ENCODE results near the gene LOXL1. TPM values are rescaled to one million over a fixed set of nuclear protein-coding genes. Genes with fewer than 3 reads are reported as not detected.

LOXL1 gene
- total RNA-seq, 1 donor from 2014 or later = 31.9 TPM

GRCh38 chr15:73930371-73930770, 4.1 kb downstream of the LOXL1 start:
- H3K9me3 ChIP-seq (replicated peaks) = no peaks in the 10 kb centered on the region
- H3K27me3 ChIP-seq (ENCODE audit: low read depth) = peaks cover 36% of the 10 kb centered on the region
- no peaks in the 10 kb centered on the region for H3K36me3 ChIP-seq
- intact Hi-C loops (cut with micrococcal nuclease) = no loop called here
- peak; percentile 78 for DNase-seq
- TF ChIP-seq CTCF (IDR thresholded peaks at IDR 0.05; ENCODE audit: borderline replicate concordance) = no peak
- no peak overlapping the region for H3K4me3 ChIP-seq
- H3K27ac ChIP-seq (replicated peaks) = peak overlapping the region; percentile 72
- H3K4me1 ChIP-seq = peaks cover 76% of the 10 kb centered on the region

GRCh38 chr15:73930790-73931281, 4.6 kb downstream of the LOXL1 start:
- Histone ChIP-seq H3K27me3 (ENCODE audit: low read depth) (peaks cover 36% of the 10 kb centered on the region), H3K27ac (replicated peaks) (peak overlapping the region; percentile 72), H3K9me3 (replicated peaks) (no peaks in the 10 kb centered on the region), H3K4me1 (peaks cover 74% of the 10 kb centered on the region), H3K4me3 (no peak overlapping the region), H3K36me3 (no peaks in the 10 kb centered on the region)
- intact Hi-C loops (cut with micrococcal nuclease) = no loop called here
- no peak for DNase-seq
- TF ChIP-seq CTCF (IDR thresholded peaks at IDR 0.05; ENCODE audit: borderline replicate concordance) = no peak

- peak overlapping the region; percentile 72 for H3K27ac ChIP-seq (replicated peaks)
- no peak overlapping the region for H3K4me3 ChIP-seq
- H3K27me3 ChIP-seq (ENCODE audit: low read depth) = peaks cover 36% of the 10 kb centered on the region
- intact Hi-C loops (cut with micrococcal nuclease) = no loop called here
- H3K4me1 ChIP-seq = peaks cover 73% of the 10 kb centered on the region
- peak; percentile 11 for DNase-seq
- H3K36me3 ChIP-seq = no peaks in the 10 kb centered on the region
- TF ChIP-seq CTCF (IDR thresholded peaks at IDR 0.05; ENCODE audit: borderline replicate concordance) = no peak
- no peaks in the 10 kb centered on the region for H3K9me3 ChIP-seq (replicated peaks)
Observed at GRCh38 chr15:73931441-73931840, 5.2 kb downstream of the LOXL1 start.

GRCh38 chr15:73932381-73933191, 6.3 kb downstream of the LOXL1 start:
- TF ChIP-seq CTCF (IDR thresholded peaks at IDR 0.05; ENCODE audit: borderline replicate concordance) = no peak
- peaks cover 26% of the 10 kb centered on the region for H3K27me3 ChIP-seq (ENCODE audit: low read depth)
- H3K4me3 ChIP-seq = no peak overlapping the region
- H3K9me3 ChIP-seq (replicated peaks) = no peaks in the 10 kb centered on the region
- intact Hi-C loops (cut with micrococcal nuclease) = no loop called here
- peak overlapping the region; percentile 72 for H3K27ac ChIP-seq (replicated peaks)
- peaks cover 66% of the 10 kb centered on the region for H3K4me1 ChIP-seq
- no peaks in the 10 kb centered on the region for H3K36me3 ChIP-seq
- DNase-seq = no peak

- no peak for TF ChIP-seq CTCF (IDR thresholded peaks at IDR 0.05; ENCODE audit: borderline replicate concordance)
- no peak overlapping the region for H3K27ac ChIP-seq (replicated peaks)
- intact Hi-C loops (cut with micrococcal nuclease) = no loop called here
- no peaks in the 10 kb centered on the region for H3K36me3 ChIP-seq
- H3K27me3 ChIP-seq (ENCODE audit: low read depth) = peaks cover 13% of the 10 kb centered on the region
- no peaks in the 10 kb centered on the region for H3K9me3 ChIP-seq (replicated peaks)
- no peak for DNase-seq
- peaks cover 54% of the 10 kb centered on the region for H3K4me1 ChIP-seq
- H3K4me3 ChIP-seq = no peak overlapping the region
Observed at GRCh38 chr15:73934281-73934680, 8.0 kb downstream of the LOXL1 start.

All from left ventricle myocardium inferior (tissue), 1 donor.